ENCODE results near the gene TAS2R42.

TAS2R42 gene

GRCh38 chr12:11143352-11143751 lies 43.4 kb downstream of the TAS2R42 start:
- DNase-seq: no peak

DNA sequence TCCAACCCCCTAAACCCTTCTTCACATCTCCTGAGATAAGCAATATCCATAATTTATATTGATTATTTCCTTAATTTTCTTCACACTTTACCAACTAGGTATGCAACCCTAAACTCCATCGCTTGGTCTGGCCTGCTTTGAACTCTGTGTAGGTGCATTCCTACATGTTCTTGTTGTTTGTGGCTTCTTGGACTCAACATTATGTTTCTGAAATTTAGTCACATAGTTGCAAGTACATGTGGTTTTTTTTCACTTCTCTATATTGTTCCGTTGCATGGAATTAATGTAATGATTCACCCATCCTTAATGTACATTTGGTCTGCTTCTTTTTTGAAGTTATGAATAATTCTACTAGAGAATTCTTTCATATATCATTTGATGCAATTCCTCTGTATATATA lies 50.7 kb downstream of the TAS2R42 start:
- no peak for DNase-seq
